A673 (cell line): ENCODE results near the gene ELOVL7. TPM values are rescaled to one million over a fixed set of nuclear protein-coding genes. Genes with fewer than 3 reads are reported as not detected.

Experiments
- BruUV-seq: library from RNA; stranded (reverse); fragments of 400-500 nt; replicated peaks from 2 replicates; lab custom pipeline; 2021; lab: Mats Ljungman, UMichigan
- CTCF ChIA-PET: fragments of 300-600 bp; sonication (Branson Sonifier 250); formaldehyde crosslinking; loops from one replicate; lab custom pipeline; 2022; ENCODE audit warnings: antibody characterized with exemption; lab: Charles Lee
- POLR2A ChIA-PET: fragments of 300-600 bp; sonication (Branson Sonifier 250); formaldehyde crosslinking; loops from one replicate; lab custom pipeline; 2022; ENCODE audit warnings: antibody characterized with exemption; ENCODE audit not compliant: low non-redundant PET; lab: Charles Lee
- DNase-seq: peaks from one replicate; pipeline ENCODE4 v3.0.0-alpha.2; 2015; ENCODE audit warnings: low spot score
- H3K27ac ChIP-seq: fragments of 200-600 bp; sonication (generic); 2 replicates; pipeline ENCODE4 v1.5.1; 2016; ENCODE audit warnings: mixed run types, low read depth, mild to moderate bottlenecking, mixed read lengths, antibody characterized with exemption, low read length; ENCODE audit not compliant: poor library complexity, severe bottlenecking
- H3K27me3 ChIP-seq: fragments of 200-600 bp; sonication (generic); replicated peaks from 2 replicates; pipeline ENCODE4 v1.6.1; 2017; ENCODE audit warnings: mixed run types, low read depth, mild to moderate bottlenecking, mixed read lengths, antibody characterized with exemption, low read length; ENCODE audit not compliant: insufficient read depth, poor library complexity
- H3K36me3 ChIP-seq: fragments of 200-600 bp; sonication (generic); 2 replicates; pipeline ENCODE4 v1.6.1; 2016; ENCODE audit warnings: mixed run types, mild to moderate bottlenecking, mixed read lengths, antibody characterized with exemption, low read length; ENCODE audit not compliant: insufficient read depth, poor library complexity, severe bottlenecking
- H3K4me1 ChIP-seq: fragments of 200-600 bp; sonication (generic); 2 replicates; pipeline ENCODE4 v1.6.1; 2017; ENCODE audit warnings: mixed run types, mild to moderate bottlenecking, mixed read lengths, antibody characterized with exemption, low read length; ENCODE audit not compliant: insufficient read depth, poor library complexity, severe bottlenecking
- H3K4me3 ChIP-seq: fragments of 200-600 bp; sonication (generic); 2 replicates; pipeline ENCODE4 v1.5.1; 2016; ENCODE audit warnings: low read depth, mixed run types, mild to moderate bottlenecking, mixed read lengths, low read length; ENCODE audit not compliant: poor library complexity, severe bottlenecking
- H3K9me3 ChIP-seq: fragments of 200-600 bp; sonication (generic); 2 replicates; pipeline ENCODE4 v1.6.1; 2016; ENCODE audit warnings: mixed run types, low read depth, mild to moderate bottlenecking, mixed read lengths, antibody characterized with exemption, low read length; ENCODE audit not compliant: poor library complexity, severe bottlenecking
- CTCF ChIP-seq: fragments of 300-800, 200-600 bp; sonication (generic); conservative IDR thresholded peaks from 2 replicates; pipeline ENCODE4 v1.5.1; 2017; ENCODE audit warnings: low read depth, mild to moderate bottlenecking, antibody characterized with exemption, low read length, moderate library complexity, mixed read lengths
- EZH2 ChIP-seq: fragments of 200-600 bp; sonication (generic); IDR thresholded peaks from 2 replicates; pipeline ENCODE4 v1.6.1; 2017; ENCODE audit warnings: borderline replicate concordance, low read depth, mild to moderate bottlenecking, mixed read lengths, antibody characterized with exemption, low read length; ENCODE audit not compliant: poor library complexity, severe bottlenecking
- intact Hi-C: fragments of 100-400 bp; cut with micrococcal nuclease; formaldehyde crosslinking; loops from one replicate; pipeline ENCODE4 v1.10.0; 2022; ENCODE audit not compliant: unreplicated experiment
- total RNA-seq: library from RNA; stranded (reverse); gene quantifications from 2 replicates; pipeline ENCODE4 v1.2.3, GENCODE V29; 2021

The ELOVL7 gene
- total RNA-seq, 1 experiment from 2014 or later = not detected

GRCh38 chr5:60829490-60830266, 14.4 kb downstream of the ELOVL7 start:
- H3K9me3 ChIP-seq = no peaks in the 10 kb centered on the region
- H3K4me1 ChIP-seq = no peaks in the 10 kb centered on the region
- DNase-seq = no peak
- H3K36me3 ChIP-seq = no peaks in the 10 kb centered on the region
- CTCF ChIA-PET = no interaction called here
- H3K4me3 ChIP-seq = no peak overlapping the region
- BruUV-seq = no TSS peak
- intact Hi-C loops = no loop called here
- peaks cover 21% of the 10 kb centered on the region for H3K27me3 ChIP-seq
- POLR2A ChIA-PET = no interaction called here
- no peak for TF ChIP-seq EZH2
- TF ChIP-seq CTCF = no peak
- H3K27ac ChIP-seq = no peak overlapping the region

GRCh38 chr5:60827201-60827600, 16.9 kb downstream of the ELOVL7 start:
- no TSS peak for BruUV-seq
- Histone ChIP-seq H3K4me1 (no peaks in the 10 kb centered on the region), H3K4me3 (no peak overlapping the region), H3K36me3 (no peaks in the 10 kb centered on the region), H3K9me3 (no peaks in the 10 kb centered on the region), H3K27ac (no peak overlapping the region), H3K27me3 (peaks cover 30% of the 10 kb centered on the region)
- TF ChIP-seq EZH2 = no peak
- TF ChIP-seq CTCF = no peak
- ChIA-PET CTCF (no interaction called here), POLR2A (no interaction called here)
- intact Hi-C loops = no loop called here
- no peak for DNase-seq

GRCh38 chr5:60826653-60827052, 17.4 kb downstream of the ELOVL7 start:
- no peak overlapping the region for H3K4me3 ChIP-seq
- CTCF ChIA-PET = no interaction called here
- H3K27ac ChIP-seq = no peak overlapping the region
- TF ChIP-seq EZH2 = no peak
- no peak for TF ChIP-seq CTCF
- intact Hi-C loops = no loop called here
- no peaks in the 10 kb centered on the region for H3K4me1 ChIP-seq
- BruUV-seq = no TSS peak
- no peaks in the 10 kb centered on the region for H3K9me3 ChIP-seq
- DNase-seq = no peak
- POLR2A ChIA-PET = no interaction called here
- H3K27me3 ChIP-seq = peaks cover 30% of the 10 kb centered on the region
- H3K36me3 ChIP-seq = no peaks in the 10 kb centered on the region
